Measurements from ENCODE around the gene SECISBP2.

SECISBP2 gene

DNA sequence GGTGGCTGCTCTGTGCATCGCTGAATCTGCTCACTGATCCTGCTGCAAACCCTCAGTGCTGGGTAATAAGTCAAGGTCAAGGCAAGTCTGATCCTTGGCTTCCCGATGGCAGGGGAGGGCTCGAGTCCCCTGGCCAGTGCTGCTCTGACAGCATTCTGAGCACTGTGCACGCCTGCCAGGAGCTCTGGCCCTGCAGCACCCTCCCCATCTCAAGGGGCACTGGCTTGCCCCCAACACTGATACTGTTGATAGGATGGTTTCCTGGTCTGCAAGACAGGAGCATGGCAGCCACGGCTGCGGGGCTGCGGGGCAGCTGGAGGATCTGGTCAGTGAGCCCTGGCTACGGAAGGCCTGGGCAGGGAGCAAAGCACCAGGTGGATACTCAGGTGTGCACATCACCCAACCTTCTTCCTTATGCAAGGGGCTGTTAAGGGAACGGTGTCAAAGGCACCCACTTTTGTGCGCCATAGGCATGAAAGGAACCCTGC, 71.8 kb downstream of the SECISBP2 start:
- TF ChIP-seq, protein P1, sequence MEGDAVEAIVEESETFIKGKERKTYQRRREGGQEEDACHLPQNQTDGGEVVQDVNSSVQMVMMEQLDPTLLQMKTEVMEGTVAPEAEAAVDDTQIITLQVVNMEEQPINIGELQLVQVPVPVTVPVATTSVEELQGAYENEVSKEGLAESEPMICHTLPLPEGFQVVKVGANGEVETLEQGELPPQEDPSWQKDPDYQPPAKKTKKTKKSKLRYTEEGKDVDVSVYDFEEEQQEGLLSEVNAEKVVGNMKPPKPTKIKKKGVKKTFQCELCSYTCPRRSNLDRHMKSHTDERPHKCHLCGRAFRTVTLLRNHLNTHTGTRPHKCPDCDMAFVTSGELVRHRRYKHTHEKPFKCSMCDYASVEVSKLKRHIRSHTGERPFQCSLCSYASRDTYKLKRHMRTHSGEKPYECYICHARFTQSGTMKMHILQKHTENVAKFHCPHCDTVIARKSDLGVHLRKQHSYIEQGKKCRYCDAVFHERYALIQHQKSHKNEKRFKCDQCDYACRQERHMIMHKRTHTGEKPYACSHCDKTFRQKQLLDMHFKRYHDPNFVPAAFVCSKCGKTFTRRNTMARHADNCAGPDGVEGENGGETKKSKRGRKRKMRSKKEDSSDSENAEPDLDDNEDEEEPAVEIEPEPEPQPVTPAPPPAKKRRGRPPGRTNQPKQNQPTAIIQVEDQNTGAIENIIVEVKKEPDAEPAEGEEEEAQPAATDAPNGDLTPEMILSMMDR (IDR thresholded peaks at IDR 0.05; ENCODE audit: insufficient read depth, low read depth, low read length, missing control alignments), result no peak
- no peak for DNase-seq (ENCODE audit: low read depth)

DNA sequence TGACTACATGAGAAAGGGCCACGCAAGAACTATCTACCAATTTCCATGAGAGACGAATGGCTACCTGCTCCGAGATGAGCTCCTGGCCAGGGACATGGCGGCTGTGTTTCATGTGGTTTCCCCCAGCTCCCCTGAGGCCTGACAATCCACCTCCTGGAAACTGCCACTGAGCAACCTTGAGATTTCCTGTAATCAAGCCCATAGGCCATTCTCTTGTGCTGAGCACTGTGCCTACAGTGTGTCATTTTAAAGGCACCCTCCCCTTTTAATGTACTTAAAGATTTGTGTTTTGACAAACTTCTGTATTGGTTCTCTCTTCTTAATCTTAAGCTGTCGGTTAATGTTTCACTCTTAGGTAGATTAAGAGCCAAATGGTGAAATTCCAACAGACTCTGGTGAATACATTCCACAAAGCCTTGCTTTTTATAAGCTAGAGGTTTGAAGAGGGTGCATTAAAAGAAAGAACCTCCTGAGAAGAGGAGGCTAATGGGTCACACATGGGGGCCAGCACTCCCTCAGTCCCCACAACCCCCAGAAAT, 72.3 kb downstream of the SECISBP2 start:
- H3K4me3 ChIP-seq (ENCODE audit: low read depth, low read length), result no peak overlapping the region
- no peak for DNase-seq (ENCODE audit: low read depth)
- TF ChIP-seq, protein P1 (IDR thresholded peaks at IDR 0.05; ENCODE audit: insufficient read depth, low read depth, low read length, missing control alignments), result no peak

More for the DNA sequence above, 71.8 kb downstream of the SECISBP2 start:
- no peak overlapping the region for H3K4me3 ChIP-seq (ENCODE audit: low read depth, low read length)

DNA sequence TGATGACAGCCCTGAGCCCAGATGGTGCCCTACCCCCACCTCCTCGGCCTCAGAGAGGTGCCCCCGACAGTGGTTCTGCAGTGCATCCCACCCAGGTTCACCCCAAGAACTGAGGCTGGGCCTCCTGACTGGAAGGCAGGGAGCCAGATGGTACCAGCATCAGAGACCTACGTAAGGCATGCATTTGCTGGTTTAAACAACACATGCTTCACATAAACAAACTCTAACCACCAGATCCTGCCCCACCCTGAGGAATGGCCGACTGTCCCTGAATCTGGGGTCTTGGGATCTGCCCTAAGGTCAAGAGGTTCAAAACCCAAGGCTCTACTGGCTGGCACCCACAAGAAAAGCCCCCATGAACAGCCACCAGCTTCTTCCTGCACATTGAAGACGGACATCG, 73.3 kb downstream of the SECISBP2 start:
- TF ChIP-seq, protein P1 (IDR thresholded peaks at IDR 0.05; ENCODE audit: insufficient read depth, low read depth, low read length, missing control alignments), result no peak
- DNase-seq (ENCODE audit: low read depth), result no peak

DNA sequence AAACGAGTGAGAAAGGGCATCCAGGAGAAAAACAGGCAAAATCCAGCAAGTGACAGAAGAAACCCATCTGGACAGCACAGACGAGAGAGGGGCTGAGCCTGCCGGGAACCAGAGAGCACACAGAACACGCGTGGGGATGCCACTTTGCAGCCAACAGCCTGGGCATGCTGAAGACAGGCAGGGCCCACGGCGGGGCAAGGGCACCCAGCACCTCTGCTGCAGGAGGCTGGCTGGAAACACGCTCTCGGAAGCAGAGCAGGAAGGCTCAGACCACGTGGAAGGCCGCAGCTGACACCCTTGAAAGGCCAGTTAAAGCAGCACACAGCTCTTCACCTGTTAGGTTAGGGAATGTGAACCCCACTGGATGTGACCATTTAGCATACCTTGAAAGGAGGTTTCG, 76.1 kb downstream of the SECISBP2 start:
- H3K4me3 ChIP-seq (ENCODE audit: low read depth, low read length), result no peak overlapping the region
- DNase-seq (ENCODE audit: low read depth), result no peak
- TF ChIP-seq, protein P1 (IDR thresholded peaks at IDR 0.05; ENCODE audit: insufficient read depth, low read depth, low read length, missing control alignments), result no peak

More for the DNA sequence above, 73.3 kb downstream of the SECISBP2 start:
- no peak overlapping the region for H3K4me3 ChIP-seq (ENCODE audit: low read depth, low read length)

DNA sequence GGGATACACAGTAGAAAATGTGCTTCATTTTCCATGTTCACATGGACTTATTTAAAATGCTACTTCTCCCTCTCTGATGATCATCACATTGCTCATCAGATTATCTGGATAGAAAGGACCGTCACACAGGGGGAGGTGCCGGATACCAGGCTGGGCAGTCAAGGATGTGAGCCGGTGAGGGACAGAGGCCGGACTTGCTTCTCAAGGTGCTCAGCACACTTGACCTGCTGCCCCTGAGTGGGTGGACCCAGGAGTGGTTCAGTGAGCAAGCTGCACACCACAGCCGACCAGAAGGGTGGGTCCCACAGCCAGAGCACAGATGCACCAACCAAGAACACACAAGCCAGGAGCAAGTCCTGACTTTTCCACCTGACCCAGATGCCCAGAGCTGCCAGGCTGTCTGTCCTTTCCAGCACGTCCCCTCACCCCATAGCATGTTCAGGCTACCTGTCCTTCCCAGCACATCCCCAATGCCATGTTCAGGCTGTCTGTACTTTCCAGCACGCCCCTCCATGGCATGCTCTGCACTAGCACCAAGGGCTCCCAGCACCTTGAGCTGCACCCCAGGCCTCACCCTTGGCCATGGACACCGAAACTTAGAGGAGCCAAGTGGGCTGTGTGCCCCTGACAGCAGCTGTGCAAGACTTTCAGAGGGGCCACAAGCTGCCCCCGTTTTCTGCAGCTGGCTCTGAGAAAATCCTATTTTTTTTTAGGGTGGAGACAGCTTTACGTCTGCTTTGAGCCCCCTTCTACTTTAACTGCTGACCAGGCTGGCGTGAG, 77.8 kb downstream of the SECISBP2 start:
- TF ChIP-seq, protein P1 (IDR thresholded peaks at IDR 0.05; ENCODE audit: insufficient read depth, low read depth, low read length, missing control alignments), result no peak
- DNase-seq (ENCODE audit: low read depth), result no peak
- H3K4me3 ChIP-seq (ENCODE audit: low read depth, low read length), result no peak overlapping the region

DNA sequence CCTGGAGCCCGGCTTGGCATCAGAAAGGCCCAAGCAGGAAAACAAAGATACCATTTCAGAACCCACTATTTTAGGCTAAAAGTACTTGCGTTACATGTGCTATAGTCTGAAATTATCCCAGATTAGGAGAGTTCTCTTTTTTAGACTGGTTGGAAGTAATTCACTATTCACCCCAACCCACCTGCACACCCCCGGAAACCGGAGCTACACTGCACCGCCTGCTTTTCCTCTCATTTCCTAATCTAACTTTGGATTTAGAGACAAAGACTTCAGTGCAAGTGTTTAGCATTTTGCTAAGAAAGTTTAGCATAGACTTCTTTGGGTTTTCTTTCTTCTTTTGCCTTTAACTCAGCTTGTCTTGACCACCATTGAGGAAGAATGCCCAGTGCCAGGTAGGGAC, 79.2 kb downstream of the SECISBP2 start:
- TF ChIP-seq, protein P1 (IDR thresholded peaks at IDR 0.05; ENCODE audit: insufficient read depth, low read depth, low read length, missing control alignments), result no peak
- DNase-seq (ENCODE audit: low read depth), result no peak
- no peak overlapping the region for H3K4me3 ChIP-seq (ENCODE audit: low read depth, low read length)
